LNCAP (cell line): ENCODE data around the gene ATP10B.

Experiments
- TF ChIP-seq, protein P1 (sequence below): fragments of 450-650 bp; IDR thresholded peaks from 2 replicates; pipeline ENCODE4 v1.5.1; 2017; ENCODE audit warnings: mild to moderate bottlenecking

ATP10B gene

DNA sequence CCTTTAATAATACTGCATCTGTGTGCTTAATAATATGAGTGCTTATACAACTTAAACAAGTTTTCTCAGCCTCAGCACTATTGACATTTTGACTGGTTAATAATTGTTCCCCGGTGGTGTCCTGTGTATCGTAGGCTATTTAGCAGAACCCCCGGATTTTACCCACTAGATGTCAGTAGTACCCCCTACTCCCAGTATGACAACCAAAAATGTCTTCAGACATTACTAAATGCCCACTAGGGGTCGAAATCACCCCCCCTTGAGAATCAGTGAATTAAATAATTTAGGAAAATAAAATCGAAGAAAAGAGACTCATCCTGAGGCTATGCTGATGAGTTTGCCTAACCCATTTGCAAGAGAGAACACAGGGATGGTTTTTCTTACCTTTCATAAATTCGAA is 166.3 kb downstream of the ATP10B start:
- TF ChIP-seq, protein P1, sequence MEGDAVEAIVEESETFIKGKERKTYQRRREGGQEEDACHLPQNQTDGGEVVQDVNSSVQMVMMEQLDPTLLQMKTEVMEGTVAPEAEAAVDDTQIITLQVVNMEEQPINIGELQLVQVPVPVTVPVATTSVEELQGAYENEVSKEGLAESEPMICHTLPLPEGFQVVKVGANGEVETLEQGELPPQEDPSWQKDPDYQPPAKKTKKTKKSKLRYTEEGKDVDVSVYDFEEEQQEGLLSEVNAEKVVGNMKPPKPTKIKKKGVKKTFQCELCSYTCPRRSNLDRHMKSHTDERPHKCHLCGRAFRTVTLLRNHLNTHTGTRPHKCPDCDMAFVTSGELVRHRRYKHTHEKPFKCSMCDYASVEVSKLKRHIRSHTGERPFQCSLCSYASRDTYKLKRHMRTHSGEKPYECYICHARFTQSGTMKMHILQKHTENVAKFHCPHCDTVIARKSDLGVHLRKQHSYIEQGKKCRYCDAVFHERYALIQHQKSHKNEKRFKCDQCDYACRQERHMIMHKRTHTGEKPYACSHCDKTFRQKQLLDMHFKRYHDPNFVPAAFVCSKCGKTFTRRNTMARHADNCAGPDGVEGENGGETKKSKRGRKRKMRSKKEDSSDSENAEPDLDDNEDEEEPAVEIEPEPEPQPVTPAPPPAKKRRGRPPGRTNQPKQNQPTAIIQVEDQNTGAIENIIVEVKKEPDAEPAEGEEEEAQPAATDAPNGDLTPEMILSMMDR, result peak; percentile 46; the same call in 1 of the 2 replicates

DNA sequence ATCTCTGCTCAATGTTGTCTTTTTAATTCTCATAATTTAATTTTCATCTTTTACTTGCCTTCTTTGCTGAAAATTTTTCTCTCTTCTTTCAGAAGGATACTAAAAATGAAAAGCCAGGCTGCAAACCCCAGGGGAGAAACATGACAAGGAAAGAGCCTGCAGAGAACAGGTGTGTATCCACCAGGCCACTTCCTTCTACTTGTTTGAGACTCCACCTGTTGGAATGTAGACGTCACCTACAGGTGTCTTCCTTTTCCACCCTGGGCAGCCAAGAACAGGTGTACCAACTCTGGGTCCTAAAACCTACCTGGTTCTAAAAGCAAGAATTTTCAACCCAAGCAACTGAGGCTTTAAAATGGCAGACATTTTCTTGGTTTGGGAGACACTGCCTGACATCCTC is 166.8 kb downstream of the ATP10B start:
- TF ChIP-seq, protein P1, result no peak

DNA sequence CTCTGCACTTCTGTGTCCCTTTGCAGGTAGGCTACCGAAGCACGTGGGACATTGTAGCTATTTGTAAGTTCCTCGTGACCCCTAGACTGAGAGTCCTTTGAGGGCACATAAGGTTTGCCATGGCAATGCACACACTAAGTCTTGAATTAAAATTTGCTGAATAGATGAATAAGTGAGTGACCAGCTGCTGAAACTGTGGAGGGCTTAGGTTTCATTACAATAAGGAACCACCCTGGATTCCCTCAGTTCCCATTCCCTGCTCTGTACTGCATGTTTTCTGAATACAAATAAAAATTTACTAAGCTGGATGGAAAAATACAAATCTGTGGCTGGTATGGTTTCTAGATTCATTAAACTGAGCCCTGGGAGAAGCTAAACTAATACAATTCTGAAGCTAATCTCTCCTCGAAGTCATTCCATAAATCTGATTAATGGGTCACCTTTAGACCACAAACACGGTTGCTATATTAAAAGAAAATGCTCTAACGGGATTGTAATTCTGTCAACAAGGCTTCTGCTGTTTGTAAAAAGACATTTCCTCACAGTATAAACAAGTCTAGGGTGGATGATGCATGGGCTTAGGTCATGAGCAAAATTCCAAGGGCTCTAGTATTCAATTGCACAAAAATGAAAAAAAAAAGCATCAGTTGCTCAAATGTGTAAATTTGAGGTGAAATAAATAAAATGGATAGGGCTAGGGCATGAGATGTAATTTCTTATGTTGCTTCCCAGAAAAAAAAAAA is 172.3 kb downstream of the ATP10B start:
- TF ChIP-seq, protein P1, result no peak

DNA sequence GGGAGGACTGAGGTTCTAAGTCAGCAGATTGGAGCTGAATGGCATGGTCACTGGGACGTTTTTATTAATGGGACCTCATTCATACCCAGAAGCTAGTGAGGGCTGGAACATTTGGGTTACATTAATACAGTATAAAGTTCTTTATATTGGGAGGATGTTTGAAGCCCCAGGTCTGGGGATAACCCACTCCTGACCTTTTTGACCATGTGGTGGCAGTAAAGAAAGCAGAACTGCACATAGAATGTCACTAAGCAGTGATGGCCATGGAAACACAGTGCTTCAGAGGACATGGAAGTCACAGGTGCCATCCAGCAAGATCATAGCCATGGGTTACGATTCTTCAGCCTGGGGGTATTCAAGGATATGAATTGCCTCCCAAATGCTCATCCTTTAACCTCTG is 176.0 kb downstream of the ATP10B start:
- TF ChIP-seq, protein P1, result no peak; the same call in 1 of the 2 replicates

DNA sequence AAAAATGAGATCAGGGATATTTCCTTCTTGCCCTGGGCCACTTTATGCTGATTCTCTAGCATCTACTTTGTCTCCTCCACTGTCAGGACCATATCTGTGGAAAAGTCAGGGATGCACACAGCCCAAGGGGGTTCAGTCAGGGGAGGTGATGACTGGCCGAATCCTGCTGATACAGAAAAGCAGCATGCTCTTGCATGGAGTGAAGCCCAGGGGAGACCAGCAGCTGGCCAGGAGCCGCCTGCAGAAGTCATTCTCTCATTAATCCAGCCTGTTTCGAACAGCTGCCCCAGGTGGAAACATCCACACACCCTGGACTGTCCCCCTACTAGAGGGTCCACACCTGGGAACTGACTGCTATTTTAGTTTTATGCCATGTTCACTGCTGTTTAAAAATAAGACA is 177.1 kb downstream of the ATP10B start:
- TF ChIP-seq, protein P1, result no peak

DNA sequence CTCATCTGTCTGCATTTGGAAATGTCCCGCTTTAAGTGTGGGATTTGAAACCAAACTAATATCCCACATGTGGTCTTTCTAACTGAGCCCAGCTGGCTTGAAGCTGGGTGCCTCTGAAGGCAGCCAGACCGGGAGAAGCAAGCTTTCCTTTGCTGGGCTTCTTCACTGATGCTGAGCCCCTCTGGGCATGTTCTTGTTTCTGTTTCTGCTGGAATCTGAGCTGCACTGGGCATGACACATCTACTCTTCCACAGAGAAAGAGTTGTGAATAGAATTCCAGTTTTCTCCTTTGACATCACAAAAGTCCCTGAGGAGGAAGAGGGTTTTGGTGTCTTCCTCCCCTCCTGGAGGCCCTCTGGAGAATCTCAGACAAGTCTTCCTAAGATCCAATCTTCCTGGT is 179.5 kb downstream of the ATP10B start:
- TF ChIP-seq, protein P1, result no peak

DNA sequence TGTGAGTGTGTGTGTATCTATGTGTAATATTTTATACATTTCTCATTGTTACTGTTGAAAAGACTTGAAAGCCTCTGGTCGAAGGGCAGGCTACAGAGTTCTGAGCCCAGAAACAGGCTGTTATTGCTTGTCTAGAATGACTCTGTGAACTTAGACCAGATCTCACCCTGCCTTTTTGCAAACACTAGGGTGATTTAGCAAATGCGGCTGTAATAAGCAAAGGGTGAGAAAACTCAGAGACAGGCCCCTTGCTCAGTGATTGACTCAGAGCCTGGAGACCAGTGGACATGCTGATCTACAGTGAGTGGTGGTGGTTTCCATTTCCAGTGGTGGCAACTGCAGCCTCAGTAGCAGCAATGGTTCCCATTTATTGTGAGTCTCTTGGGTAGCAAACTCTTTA is 183.7 kb downstream of the ATP10B start:
- TF ChIP-seq, protein P1, result no peak

DNA sequence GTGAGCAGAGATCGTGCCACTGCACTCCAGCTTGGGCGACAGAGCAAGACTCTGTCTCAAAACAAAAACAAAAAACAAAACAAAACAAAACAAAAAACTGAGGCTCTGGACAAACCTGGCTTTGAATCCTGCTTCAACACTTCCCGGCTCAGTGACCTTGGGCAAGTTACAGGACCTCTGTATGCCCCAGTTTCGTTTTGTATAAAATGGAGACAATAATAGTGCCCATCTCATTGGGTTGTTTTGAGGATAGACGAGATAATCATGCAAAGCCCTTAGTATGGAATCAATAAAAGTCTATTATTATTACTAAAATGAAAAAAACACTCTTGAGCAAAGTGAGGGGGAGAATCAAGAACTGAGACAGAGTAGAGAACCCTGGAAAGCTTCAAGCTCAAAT is 184.9 kb downstream of the ATP10B start:
- TF ChIP-seq, protein P1, result no peak
